ENCODE measurements around the gene CERS6. TPM values are rescaled to one million over a fixed set of nuclear protein-coding genes. Genes with fewer than 3 reads are reported as not detected.

CERS6 gene
- total RNA-seq, 2 donors from 2014 or later, result 13.7 to 15.8 TPM

GRCh38 chr2:168694173-168694572 lies 238.1 kb downstream of the CERS6 start:
- TF ChIP-seq CTCF (IDR thresholded peaks at IDR 0.05), result no peak
- no peak for ATAC-seq (ENCODE audit: insufficient number of reproducible peaks, low FRiP score, low read depth)
- H3K36me3 ChIP-seq, result no peaks in the 10 kb centered on the region
- no peak overlapping the region for H3K4me3 ChIP-seq
- H3K27ac ChIP-seq, result no peak overlapping the region
- H3K9me3 ChIP-seq, result no peaks in the 10 kb centered on the region
- no peaks in the 10 kb centered on the region for H3K4me1 ChIP-seq (ENCODE audit: control insufficient read depth in 1 of 2, low read depth in 2 of 2)
- H3K27me3 ChIP-seq (replicated peaks; ENCODE audit: insufficient read depth), result no peaks in the 10 kb centered on the region
- DNase-seq (ENCODE audit: low spot score), result no peak

DNA sequence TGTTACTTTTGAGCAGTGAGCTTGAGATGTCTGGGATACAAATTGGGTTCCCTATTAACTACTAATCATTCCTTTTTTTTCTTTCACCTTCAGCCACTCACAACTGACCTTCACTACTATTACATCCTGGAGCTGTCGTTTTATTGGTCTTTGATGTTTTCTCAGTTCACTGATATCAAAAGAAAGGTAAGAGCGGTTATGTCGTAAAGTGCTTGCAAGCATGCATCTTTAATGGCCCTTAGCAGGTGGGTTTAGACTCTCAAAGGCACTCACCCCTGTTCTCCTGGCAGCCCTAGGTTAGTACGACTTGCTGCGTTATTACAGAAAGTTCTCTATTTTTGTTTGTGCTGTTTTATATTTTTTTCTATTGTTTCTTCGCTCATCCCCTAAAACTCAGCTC lies 238.8 kb downstream of the CERS6 start:
- no peak for TF ChIP-seq CTCF (IDR thresholded peaks at IDR 0.05)
- H3K27me3 ChIP-seq (replicated peaks; ENCODE audit: insufficient read depth), result no peaks in the 10 kb centered on the region

GRCh38 chr2:168697668-168698121 lies 241.6 kb downstream of the CERS6 start:
- H3K27me3 ChIP-seq (replicated peaks; ENCODE audit: insufficient read depth), result no peaks in the 10 kb centered on the region
- no peaks in the 10 kb centered on the region for H3K36me3 ChIP-seq
- no peaks in the 10 kb centered on the region for H3K4me1 ChIP-seq (ENCODE audit: control insufficient read depth in 1 of 2, low read depth in 2 of 2)
- DNase-seq (ENCODE audit: low spot score), result no peak
- H3K9me3 ChIP-seq, result no peaks in the 10 kb centered on the region
- no peak for ATAC-seq (ENCODE audit: insufficient number of reproducible peaks, low FRiP score, low read depth)
- TF ChIP-seq CTCF (IDR thresholded peaks at IDR 0.05), result no peak
- H3K27ac ChIP-seq, result no peak overlapping the region
- H3K4me3 ChIP-seq, result no peak overlapping the region

More for the DNA sequence above, 238.8 kb downstream of the CERS6 start:
- DNase-seq (ENCODE audit: low spot score) (no peak), ATAC-seq (ENCODE audit: insufficient number of reproducible peaks, low FRiP score, low read depth) (no peak)
- no peak overlapping the region for H3K4me3 ChIP-seq
- no peaks in the 10 kb centered on the region for H3K4me1 ChIP-seq (ENCODE audit: control insufficient read depth in 1 of 2, low read depth in 2 of 2)
- no peaks in the 10 kb centered on the region for H3K9me3 ChIP-seq
- no peaks in the 10 kb centered on the region for H3K36me3 ChIP-seq
- no peak overlapping the region for H3K27ac ChIP-seq

DNA sequence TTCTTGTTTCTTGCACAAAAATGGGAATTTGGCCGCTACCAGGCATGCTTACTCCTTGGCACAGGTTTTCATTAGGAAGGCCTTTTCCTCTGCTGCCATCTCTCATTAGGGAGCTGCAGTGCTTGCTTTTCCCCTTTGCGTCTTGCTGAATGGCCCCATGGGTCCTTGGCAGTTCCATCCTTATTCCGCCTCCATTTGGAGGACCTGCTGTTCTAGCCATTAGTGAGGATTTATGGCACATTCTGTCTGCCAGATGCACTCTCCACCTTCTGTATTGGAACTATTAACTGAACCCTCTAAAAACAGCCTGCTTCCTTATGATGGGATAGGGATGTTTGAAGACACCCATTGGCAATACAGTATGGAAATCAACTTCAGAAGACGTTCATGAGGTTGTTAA lies 242.9 kb downstream of the CERS6 start:
- H3K36me3 ChIP-seq, result no peaks in the 10 kb centered on the region
- no peak overlapping the region for H3K4me3 ChIP-seq
- no peaks in the 10 kb centered on the region for H3K9me3 ChIP-seq
- no peaks in the 10 kb centered on the region for H3K27me3 ChIP-seq (replicated peaks; ENCODE audit: insufficient read depth)
- no peak for TF ChIP-seq CTCF (IDR thresholded peaks at IDR 0.05)
- DNase-seq (ENCODE audit: low spot score) (no peak), ATAC-seq (ENCODE audit: insufficient number of reproducible peaks, low FRiP score, low read depth) (no peak)
- H3K27ac ChIP-seq, result no peak overlapping the region
- no peaks in the 10 kb centered on the region for H3K4me1 ChIP-seq (ENCODE audit: control insufficient read depth in 1 of 2, low read depth in 2 of 2)

- Histone ChIP-seq H3K4me1 (ENCODE audit: control insufficient read depth in 1 of 2, low read depth in 2 of 2) (no peaks in the 10 kb centered on the region), H3K27ac (no peak overlapping the region), H3K4me3 (no peak overlapping the region), H3K9me3 (no peaks in the 10 kb centered on the region), H3K27me3 (replicated peaks; ENCODE audit: insufficient read depth) (no peaks in the 10 kb centered on the region), H3K36me3 (no peaks in the 10 kb centered on the region)
- no peak for ATAC-seq (ENCODE audit: insufficient number of reproducible peaks, low FRiP score, low read depth)
- TF ChIP-seq CTCF (IDR thresholded peaks at IDR 0.05), result no peak
- no peak for DNase-seq (ENCODE audit: low spot score)
These were observed 243.9 kb downstream of the CERS6 start for GRCh38 chr2:168699844-168700417.
